ENCODE results near the gene ANKMY1.
A peak's percentile ranks its signal among the peaks of the same experiment; 100 is the strongest.

ANKMY1 gene

DNA sequence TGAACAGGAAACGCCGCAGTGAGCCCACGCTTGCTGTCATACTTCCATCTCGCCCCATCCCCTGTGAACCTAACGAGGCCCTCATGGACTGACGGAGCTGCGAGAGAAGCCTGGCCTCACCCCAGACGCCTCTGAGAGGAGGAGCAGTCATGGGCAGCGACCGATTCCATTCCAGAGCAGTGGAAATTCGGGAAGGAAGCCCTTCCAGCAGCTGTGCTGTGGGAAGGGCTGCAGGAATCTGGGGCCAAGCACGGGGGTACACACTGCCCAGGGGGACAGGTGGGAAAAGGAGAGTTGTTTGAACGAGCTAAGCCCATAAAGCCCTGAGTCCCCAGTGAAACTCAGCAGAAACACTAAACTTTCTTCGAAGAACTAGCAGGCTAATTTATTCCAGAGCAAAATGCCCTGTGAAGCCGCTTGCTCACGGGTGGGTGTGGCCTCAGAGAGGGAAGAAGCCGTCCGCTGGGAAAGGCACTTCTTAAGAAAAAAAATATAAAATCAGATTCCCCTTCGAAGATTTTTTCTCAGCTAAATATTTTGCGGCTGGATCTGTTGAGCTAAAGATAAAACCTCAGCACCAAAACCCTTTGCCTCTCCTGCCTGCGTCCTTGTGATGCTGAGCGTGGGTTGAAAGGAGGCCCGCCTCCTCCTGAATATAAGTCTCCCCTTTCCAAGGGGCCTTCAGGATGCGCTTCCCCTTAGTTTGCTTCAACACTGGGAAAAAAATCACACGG, 38.2 kb downstream of the ANKMY1 start:
- no peak for DNase-seq

DNA sequence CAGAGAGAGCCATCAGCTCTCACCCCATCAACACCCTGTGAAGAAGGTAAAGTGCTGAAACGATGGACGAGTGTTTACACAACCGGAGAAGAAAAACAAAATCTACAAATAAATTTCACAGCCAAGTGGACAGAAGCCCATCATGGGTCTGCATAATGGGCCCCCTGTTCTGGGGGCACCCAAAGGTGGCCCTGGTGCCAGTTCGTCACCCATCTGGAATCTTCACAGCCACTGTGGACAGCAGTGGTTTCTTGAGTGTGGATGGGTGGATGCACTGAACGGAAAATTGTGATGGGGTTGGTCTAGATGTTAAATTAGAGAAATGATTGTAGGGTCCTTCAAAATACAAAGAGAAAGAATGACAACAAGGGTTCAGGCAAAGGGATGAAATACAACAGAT, 38.8 kb downstream of the ANKMY1 start:
- DNase-seq, result no peak

DNA sequence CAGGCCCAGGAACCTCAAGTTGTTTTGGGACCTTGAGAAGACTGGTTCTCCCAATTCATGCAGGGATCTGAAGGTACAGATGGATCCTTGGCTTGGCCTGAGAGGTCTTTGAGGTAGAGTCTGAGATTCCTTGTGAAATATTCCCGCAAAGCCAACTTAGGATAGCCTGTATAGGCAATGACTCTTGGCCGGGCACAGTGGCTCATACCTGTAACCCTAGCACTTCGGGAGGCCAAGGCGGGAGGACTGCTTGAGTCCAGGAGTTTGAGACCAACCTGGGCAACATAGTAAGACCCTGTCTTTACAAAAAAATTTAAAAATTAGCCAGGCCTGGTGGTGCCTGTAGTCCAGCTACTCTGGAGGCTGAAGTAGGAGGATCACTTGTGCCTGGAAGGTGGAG, 40.4 kb downstream of the ANKMY1 start:
- DNase-seq, result no peak

DNA sequence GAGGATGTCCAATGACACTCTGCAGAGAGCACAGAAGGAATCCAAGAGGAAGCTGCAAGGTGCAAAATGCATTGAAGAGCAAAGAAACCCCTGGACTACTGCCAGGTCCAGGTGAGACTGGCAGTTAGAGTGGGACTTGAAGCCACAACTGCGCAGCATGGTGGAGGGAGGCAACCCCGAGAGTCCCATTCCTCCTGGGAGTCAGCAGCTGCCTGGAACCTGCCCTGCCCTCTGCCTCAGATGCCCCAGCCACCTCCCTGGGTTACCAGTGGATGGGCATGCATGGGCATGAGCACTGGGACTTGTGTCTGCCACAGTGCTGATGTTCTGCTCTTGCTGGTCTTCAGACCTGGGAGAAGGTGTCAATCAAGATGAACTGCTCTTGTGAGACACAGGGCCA, 43.2 kb downstream of the ANKMY1 start:
- no peak for DNase-seq

DNA sequence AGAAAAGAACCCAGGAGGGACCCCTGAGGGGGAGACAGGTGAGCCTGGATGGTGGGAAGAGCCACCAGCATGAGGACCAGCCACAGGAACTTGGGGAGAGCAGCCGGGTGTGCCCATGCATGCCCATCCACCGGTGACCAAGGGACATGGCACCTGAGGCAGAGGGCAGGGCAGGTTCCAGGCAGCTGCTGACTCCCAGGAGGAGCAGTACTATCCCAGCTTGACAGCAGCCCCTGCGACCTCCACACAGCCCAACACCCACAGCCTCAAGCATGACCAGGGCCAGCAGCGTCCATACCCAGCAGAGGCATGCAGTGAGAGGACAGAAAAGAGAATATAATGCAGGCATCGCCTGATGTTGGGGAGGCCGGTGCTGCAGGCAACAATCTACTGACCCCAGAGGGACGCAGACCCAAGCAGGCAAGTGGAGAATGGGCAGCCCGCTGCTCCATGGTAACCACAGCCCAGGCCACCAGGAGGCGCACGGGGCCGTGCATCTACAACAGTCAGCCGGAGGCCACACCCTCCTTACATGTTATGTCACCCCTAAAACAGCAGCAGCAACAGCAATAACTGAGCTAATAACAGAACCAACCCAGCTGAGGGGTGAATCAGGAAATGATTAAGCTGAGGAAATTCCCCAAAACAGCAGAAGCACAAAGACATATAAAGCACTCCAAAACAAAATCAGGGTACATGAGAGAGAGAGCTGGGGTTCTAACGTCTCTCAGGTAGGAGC, 44.1 kb downstream of the ANKMY1 start:
- peak; percentile 51 for DNase-seq

DNA sequence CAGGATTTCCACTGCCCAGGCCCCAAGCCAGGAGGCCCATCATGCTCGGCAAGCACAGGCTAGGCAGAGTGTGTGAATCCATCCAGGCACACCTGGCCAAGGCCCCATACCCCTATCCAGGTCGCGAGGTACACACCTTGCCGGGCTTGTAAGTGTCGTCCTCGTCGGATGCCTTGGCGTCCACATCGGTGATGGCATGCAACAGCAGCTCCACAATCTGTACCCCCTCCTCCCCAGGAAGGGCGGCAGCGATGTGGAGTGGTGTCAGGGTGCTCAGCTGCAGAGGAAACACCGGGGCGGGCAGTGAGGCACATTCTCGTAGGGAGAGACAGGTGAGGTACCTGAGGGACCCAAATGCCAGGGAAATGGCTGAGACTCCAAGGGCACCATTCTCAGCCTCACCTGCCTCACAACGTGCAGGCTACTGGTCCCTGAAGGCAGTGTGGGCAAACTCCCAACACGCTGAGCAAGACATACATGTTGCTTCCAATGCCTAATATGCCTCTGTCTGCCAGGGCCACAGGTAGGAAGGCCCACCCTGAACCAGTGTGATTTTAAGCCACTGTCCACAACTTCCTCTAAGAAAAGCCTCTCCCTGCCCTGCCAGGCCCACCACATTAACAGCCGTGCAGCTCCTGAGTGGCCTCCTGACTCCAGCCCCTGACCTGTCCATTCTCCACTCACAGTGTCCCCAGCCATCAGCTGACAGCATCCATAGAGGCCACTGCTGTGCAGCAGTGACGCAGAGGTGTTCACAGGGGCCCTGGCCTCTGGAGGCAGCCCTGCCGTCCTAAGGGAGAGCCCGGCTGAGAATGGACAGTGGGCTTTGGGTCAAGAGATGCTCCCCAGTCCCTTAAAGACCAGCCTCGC, 44.9 kb downstream of the ANKMY1 start:
- DNase-seq, result no peak

DNA sequence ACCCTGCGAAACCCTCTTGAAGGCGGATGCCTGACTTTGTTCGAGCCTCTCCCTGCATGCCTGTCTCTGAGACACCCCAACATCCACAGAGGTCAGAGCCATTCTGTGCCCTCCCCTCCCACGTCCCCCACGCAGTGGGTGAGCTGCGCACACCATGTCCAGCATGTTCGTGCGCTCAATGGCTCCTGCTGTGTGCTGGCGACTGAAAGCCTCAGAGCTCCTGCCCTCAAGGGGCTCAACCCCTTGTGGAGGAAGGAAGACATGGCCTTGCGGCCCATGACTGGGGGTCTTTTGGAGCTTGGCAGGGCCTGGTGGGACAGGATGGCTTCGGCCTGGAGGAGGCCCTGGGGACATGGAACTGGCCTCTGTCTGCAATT, 45.7 kb downstream of the ANKMY1 start:
- no peak for DNase-seq

DNA sequence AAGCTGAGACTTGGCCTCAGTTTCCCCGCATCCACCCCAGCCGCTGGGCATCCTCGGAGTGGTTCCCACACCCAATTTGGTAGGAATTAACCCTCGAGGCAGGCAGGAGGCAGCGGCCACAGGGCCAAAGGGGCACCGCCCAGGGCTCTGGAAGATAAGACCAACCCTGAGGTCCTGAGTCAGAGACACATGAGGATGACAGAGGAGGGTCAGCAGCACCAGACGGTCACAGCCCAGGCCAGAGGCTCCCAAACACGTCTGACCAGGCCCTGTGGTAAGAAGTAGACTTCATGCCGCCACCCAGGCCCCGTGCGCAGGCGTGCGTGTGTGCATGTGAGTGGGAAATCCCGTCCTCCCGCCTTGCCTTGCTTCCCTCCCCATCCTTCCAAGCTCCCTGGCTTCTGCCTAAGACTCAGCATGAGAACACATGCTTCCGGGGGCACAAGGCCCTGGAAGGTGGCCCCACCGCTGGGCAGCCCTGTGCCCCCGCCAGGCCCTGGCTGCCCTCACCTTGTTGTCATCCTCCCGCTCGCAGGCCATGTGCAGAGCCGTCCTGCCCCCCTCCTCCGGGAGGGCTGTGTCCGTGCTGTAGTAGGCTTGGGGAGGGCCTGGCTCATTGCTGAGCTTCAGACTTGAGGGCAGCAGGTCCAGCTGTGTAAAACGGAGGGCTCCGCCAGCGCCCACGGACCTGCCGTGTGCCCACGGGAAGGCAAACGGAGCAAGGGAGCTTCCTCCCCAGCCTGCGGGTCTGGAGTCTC, 46.3 kb downstream of the ANKMY1 start:
- no peak for DNase-seq

DNA sequence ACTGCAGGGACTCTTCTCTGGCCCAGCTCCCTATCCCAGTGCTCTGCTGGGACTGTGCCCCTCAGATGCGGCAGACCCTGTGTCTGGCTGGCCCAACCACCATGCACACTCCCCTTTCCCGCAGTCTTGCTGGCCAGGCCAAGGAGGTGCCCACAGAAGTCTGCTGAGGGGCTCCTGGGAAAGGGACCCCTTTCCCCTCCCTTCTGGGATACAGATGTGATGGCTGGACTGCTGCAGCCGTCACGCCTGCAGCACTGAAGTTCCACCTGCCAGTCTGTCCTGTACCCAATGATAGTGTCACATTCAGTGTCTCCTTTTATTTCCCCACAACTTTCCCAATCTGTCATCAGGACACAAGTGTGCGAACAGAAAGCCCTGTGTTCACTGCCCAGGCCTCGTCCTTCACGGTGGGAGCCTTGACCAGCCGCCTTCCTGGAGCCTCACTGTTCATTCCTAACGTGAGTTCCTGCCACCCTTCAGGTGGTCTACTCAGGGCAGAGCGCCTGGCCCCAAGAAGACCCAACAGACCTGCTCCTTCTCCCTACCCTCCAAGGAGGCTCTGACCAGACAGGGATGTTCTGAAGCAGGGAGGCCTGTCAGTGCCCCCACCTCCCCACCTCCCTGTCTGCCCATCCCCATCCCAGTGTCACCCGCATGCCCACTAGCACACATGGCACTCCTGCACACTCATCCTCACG, 47.1 kb downstream of the ANKMY1 start:
- no peak for DNase-seq

DNA sequence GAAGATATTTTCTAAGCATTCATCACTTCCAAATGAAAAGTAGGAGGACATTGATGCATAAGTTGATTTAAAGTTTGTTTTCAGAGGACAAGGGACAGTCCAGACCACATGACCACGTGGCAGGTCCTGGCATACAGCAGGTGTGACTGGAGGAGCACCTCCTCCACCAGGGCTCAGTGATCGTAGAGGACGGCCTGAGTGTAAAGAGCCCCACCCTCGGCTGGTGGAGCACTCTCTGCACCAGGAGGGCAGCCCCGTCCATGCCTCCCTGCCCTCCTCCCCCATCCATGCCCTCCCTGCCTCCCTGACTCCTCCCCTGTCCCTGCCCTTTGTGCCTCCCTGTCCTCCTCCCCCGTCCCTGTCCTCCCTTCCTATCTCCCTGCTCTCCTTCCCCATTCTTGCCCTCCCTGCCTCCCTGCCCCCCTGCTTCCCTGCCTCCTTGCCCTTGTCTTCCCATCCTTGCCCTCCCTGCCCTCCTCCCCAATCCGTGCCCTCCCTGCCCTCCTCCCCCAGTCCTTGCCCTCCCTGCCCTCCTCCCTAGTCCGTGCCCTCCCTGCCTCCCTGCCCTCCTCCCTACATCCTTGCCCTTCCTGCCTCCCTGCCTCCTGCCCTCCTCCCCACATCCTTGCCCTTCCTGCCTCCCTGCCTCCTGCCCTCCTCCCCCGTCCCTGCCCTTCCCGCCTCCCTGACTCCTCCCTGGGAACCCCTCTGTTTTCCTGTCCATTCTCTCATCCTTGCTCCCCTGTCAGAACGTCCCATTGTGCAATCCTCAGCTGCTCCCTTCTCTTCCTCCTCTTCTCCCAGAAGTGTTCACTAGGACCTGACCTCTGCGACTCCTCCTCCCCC, 47.9 kb downstream of the ANKMY1 start:
- DNase-seq, result no peak

DNA sequence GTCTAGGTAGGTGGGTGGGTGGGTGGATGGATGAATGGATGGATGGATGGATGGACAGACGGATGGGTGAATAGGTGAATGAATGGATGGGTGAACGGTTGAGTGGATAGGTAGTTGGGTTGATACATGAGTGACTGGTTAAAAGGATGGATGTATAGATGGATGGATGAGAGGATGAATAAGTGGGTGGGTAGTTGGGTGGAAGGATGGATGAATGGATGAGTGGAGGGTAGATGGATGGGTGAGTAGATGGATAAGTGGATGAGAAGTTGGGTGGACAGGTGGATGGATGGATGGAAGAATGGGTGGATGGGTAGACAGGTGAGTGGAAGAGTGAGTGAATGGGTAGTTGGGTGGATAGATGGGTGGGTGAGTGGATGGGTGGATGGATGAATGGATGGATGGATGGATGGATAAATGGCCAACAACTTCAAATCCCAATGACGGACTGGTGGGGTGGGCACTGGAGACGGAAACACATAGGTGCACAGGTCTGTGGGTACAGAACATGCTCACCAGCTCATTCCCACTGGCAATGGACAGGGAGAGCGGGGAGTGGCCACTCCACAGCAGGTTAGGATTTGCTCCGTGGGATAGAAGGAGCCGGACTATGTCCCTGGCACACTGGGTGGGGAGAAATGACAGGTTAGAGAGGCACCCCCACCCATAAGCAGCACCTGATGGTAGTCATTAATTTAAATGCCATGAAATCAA, 48.8 kb downstream of the ANKMY1 start:
- DNase-seq, result no peak

DNA sequence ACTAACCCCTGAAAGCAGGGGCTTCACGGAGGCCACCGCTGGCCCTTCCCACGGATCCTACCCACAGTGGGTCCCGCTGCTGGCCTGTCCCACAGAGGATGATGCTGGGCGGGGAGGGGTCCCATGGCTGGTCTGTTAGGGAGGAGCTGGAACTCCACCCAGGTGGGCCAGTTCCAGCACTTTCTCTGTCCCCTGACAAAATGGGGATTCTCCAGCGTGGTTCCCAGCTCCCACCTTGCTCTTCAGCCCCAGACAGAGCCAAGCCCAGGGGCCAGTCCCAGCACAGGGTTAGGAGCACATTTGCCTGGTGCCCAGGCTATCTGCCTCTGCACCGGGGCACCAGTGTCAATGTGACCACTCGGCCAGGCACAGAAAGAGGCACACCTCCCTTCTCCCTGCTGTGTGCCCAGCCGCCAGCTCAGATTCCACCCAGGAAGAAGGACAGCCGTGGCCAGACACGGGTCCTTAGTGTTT, 50.0 kb downstream of the ANKMY1 start:
- no peak for DNase-seq

DNA sequence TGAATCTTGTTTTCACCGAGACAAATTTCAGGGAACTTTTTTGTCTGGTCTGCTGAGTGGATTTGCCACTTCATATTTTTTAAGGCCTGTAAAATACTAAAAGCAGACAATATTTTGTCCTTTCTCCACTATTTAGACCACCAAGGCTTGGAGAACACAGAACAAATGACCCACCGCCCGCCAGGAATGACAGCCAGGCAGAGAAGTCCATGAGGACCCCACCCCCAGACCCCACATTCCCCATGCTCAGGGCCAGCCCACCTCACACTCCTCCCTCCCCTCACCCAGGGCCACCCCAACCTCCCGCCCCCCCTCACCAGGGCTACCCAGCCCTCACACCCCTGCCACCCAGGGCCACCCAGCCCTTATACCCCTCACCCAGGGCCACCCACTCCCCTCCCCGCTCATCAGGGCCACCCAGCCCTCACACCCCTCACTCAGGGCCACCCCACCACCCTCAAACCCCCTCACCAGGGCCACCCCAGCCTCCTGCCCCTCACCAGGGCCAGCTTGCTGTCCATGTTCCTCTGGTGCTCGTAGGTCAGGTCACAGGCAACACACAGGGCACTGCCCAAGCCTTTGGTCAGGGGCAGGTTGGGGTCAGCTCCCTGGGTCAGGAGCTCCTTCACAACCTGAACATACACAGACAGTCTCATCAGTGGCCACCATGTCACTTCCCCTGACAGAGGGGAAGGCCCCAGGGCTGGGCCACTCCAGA, 50.6 kb downstream of the ANKMY1 start:
- DNase-seq, result no peak

DNA sequence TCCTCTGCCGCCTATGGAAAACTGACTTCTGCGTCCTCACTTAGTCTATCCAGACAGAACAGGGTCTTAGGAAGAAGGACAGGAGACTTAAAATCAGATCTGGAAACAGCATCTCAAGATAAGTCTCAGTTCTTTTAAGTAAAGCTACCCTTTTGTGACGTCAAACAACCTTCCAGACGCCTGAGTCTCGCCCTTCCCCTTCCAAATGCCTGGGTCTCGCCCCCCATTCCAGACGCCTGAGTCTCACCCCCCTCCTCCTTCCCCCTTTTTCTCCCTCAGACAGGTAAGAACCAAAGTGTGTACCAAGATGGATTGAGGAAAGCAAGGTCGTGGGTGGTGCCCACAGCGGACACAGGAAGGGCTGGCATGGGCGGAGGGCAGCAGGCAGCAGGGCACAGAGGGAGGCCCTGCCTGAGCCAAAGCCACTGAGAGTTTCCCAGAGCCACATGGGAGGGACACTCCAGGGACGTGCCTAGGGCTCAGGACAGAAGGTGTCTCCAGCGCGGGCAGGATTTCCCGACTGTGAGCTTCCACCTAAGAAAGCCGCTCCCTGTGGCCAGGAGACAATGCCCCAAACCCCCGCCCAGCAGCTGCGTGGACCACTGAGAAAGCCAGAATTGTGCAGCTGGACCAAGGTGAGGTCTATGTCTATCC, 51.3 kb downstream of the ANKMY1 start:
- DNase-seq, result no peak

DNA sequence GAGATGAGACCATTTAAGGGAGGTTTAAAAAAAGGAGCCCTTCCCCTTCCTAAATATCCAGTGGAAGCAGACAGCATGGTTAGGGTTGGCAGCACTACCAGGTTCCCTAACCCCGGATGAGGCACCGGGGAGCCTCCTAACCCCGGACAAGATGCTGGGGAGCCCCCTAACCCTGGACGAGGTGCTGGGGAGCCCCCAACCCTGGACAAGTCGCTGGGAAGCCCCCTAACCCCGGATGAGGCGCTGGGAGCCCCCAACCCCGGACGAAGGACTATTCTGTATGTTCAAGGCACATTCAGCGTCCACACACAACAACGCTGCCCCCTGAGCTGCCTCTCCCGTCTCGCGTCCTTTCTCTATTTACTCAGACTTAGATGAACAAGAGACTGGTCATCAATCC, 51.9 kb downstream of the ANKMY1 start:
- DNase-seq, result no peak

DNA sequence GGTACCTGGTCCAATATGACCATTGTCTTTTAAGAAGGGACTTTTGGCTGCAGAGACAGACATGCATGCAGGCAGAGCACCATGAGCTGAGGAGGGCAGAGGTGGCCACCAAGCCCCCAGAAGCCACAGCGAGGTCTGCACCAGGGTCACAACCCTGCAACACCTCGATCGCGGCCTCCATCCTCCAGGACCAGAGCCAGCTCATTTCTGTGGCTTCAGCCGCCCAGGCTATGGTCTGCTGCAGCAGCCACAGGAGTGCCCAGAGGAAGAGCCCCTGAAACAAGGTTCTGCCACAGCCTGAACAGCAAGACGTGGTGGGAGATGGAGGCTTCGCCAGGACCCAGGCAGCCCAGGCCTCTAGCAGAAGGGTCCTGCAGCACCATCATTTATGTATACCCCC, 53.9 kb downstream of the ANKMY1 start:
- DNase-seq, result no peak

DNA sequence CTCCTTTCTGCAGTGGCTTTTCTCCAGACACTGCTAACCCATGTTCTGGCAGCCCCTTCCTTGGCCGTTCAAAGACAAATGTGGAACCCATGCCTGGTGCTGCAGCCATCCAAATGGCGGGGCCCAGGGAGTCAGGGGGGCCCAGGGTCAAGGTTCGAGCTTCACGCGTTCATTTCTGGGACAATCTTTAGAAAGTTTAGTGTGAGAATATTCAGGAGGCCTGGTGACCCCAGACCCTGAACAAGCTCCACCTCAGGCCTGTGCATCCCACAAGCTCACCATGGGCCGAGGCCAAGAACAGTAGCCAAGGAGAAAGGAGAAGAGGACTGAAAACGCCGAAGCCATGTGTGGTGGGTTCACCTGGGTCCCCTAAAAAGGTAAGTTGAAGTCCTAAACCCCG, 54.4 kb downstream of the ANKMY1 start:
- no peak for DNase-seq

DNA sequence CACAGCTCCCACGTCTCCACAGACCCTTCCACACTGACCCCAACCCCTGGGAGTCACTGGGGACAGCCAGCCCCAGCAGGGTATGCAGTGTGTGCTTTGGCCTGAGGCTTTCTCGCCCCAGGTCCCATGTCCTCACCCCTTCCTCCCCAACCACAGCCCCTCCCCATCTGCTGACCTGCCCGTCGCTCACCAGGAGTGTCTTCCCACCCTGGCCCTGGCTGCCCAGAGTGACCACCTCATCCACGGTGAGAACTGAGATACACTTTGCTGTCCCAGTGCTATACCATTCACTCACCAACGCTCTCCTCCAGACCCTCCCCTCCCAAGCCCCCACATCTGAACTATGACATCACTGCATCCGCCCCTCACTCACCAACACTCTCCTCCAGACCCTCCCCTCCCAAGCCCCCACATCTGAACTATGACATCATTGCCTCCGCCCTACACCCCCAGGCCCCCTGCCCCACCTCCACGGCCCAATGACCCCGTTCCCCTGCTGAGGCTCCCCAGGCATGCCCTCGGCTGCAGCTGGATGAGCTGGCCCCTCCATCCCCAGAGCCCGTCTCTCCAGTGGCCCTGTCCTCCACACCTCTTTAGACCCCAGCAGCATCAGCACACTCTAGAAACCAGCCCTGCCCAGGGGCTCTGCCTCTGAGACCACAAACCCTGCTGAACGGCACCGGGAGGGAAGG, 55.2 kb downstream of the ANKMY1 start:
- no peak for DNase-seq

DNA sequence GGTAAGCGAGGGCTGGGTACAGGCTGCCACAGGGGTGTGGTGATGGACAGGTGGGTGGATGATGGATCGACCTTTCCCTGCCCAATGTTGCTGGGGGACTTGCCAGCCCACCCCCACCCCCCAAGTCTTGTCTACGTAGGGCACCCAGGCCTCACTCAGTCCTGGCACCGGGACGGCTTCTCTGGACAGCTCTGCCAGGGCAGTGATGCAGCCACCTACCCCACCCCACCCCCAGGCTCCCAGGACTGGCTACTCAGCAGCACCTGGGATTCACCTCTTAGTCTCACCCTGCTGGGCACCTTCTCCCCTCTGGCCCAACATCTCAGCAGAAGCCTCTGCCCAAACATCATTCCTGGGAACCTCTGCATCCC, 55.7 kb downstream of the ANKMY1 start:
- no peak for DNase-seq
